ENCODE measurements around the gene SPRING1.
A peak's percentile ranks its signal among the peaks of the same experiment; 100 is the strongest.

SPRING1 gene

GRCh38 chr12:116708826-116709756, 28.8 kb downstream of the SPRING1 start:
- peak; percentile 60 for DNase-seq

GRCh38 chr12:116707751-116708150, 30.1 kb downstream of the SPRING1 start:
- DNase-seq, result no peak

GRCh38 chr12:116703214-116703795, 34.6 kb downstream of the SPRING1 start:
- peak; percentile 77 for DNase-seq

- no peak for DNase-seq
These were observed 36.4 kb downstream of the SPRING1 start for GRCh38 chr12:116701432-116701831.

GRCh38 chr12:116700066-116700465, 37.8 kb downstream of the SPRING1 start:
- no peak for DNase-seq

- no peak for DNase-seq
These were observed 39.3 kb downstream of the SPRING1 start for GRCh38 chr12:116698554-116699075.

- DNase-seq, result no peak
These were observed 39.8 kb downstream of the SPRING1 start for GRCh38 chr12:116698116-116698515.

- no peak for DNase-seq
These were observed 40.2 kb downstream of the SPRING1 start for GRCh38 chr12:116697716-116698115.

GRCh38 chr12:116697305-116697704, 40.6 kb downstream of the SPRING1 start:
- no peak for DNase-seq

- DNase-seq, result no peak
These were observed 42.5 kb downstream of the SPRING1 start for GRCh38 chr12:116695464-116695725.

- no peak for DNase-seq
These were observed 43.0 kb downstream of the SPRING1 start for GRCh38 chr12:116694653-116695463.

GRCh38 chr12:116693286-116694227, 44.3 kb downstream of the SPRING1 start:
- DNase-seq, result no peak

GRCh38 chr12:116692605-116693004, 45.3 kb downstream of the SPRING1 start:
- DNase-seq, result no peak

GRCh38 chr12:116691636-116692035, 46.2 kb downstream of the SPRING1 start:
- no peak for DNase-seq

- no peak for DNase-seq
These were observed 46.7 kb downstream of the SPRING1 start for GRCh38 chr12:116691205-116691604.

GRCh38 chr12:116689979-116690744, 47.7 kb downstream of the SPRING1 start:
- no peak for DNase-seq

- no peak for DNase-seq
These were observed 48.3 kb downstream of the SPRING1 start for GRCh38 chr12:116689521-116689920.
